ENCODE measurements around the gene CRIM1. TPM values are rescaled to one million over a fixed set of nuclear protein-coding genes. Genes with fewer than 3 reads are reported as not detected.

Gene CRIM1
- polyA plus RNA-seq, 2 of the 4 experiments (the other 2 are of a cell fraction), result 127 to 208 TPM

- Histone ChIP-seq H3K9me3 (no peaks in the 10 kb centered on the region), H3K4me3 (no peak overlapping the region), H3K4me1 (peaks cover 93% of the 10 kb centered on the region), H3K27ac (peak overlapping the region; percentile 29 to 57; a peak in 5 of 6 replicates), H3K4me2 (peak overlapping the region; percentile 51)
- TF ChIP-seq, protein P1, sequence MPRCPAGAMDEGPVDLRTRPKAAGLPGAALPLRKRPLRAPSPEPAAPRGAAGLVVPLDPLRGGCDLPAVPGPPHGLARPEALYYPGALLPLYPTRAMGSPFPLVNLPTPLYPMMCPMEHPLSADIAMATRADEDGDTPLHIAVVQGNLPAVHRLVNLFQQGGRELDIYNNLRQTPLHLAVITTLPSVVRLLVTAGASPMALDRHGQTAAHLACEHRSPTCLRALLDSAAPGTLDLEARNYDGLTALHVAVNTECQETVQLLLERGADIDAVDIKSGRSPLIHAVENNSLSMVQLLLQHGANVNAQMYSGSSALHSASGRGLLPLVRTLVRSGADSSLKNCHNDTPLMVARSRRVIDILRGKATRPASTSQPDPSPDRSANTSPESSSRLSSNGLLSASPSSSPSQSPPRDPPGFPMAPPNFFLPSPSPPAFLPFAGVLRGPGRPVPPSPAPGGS (IDR thresholded peaks at IDR 0.05), result 0 out of 3 replicates have a peak, but pooled peaks have one; percentile 44
- TF ChIP-seq TFCP2L1 (CRISPR knock-in tag; IDR thresholded peaks at IDR 0.05) (no peak), ZNF302 (CRISPR knock-in tag; IDR thresholded peaks at IDR 0.05) (no peak), RCOR1 (IDR thresholded peaks at IDR 0.05; ENCODE audit: low read depth, low read length) (no peak), ZFP36 (IDR thresholded peaks at IDR 0.05; ENCODE audit: borderline replicate concordance, partially characterized antibody) (no peak), HOXB5 (CRISPR knock-in tag; IDR thresholded peaks at IDR 0.05) (peak; percentile 47; the same call in 1 of the 2 replicates), RAD21 (conservative IDR thresholded peaks at IDR 0.05 in 1 of 2, IDR thresholded peaks at IDR 0.05 in 1 of 2) (no peak), GATA3 (IDR thresholded peaks at IDR 0.05; ENCODE audit: borderline replicate concordance) (peak; percentile 46; the same call in 1 of the 2 replicates), CHD4 (IDR thresholded peaks at IDR 0.05; ENCODE audit: borderline replicate concordance) (no peak), JUN (IDR thresholded peaks at IDR 0.05) (peak in 1 of 2 experiments; percentile 43; a peak in 2 of 5 replicates), CEBPB (IDR thresholded peaks at IDR 0.05) (peak; percentile 90 to 93), FOSL2 (IDR thresholded peaks at IDR 0.05) (no peak), FOSL2 (CRISPR knock-in tag; IDR thresholded peaks at IDR 0.05) (peak; percentile 9; the same call in 1 of the 2 replicates), HOXB13 (CRISPR knock-in tag; IDR thresholded peaks at IDR 0.05; ENCODE audit: low read depth) (no peak; the same call in 1 of the 2 replicates), HDAC2 (IDR thresholded peaks at IDR 0.05) (no peak), HEYL (CRISPR knock-in tag; IDR thresholded peaks at IDR 0.05) (no peak), CBX2 (IDR thresholded peaks at IDR 0.05; ENCODE audit: borderline replicate concordance, low read depth) (no peak), EP300 (IDR thresholded peaks at IDR 0.05) (peak in 1 of 2 experiments; percentile 30; a peak in 2 of 5 replicates), HOXA7 (CRISPR knock-in tag; IDR thresholded peaks at IDR 0.05) (0 out of 2 replicates have a peak, but pooled peaks have one; percentile 13)
- TF ChIP-seq, protein P2, sequence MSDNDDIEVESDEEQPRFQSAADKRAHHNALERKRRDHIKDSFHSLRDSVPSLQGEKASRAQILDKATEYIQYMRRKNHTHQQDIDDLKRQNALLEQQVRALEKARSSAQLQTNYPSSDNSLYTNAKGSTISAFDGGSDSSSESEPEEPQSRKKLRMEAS (IDR thresholded peaks at IDR 0.05), result peak; percentile 19; the same call in 1 of the 2 replicates
- 67% methylated on average over 11 of the region's 11 CpGs for WGBS (ENCODE audit: missing lambda C conversion rate)
- ChIA-PET POLR2A (no interaction called here), CTCF (interaction anchor here (0.9 to 2.5 kb wide), 10 partner anchors 9 to 75 kb away, joined by 3 to 18 read pairs (median 3); no protein-coding TSS in a partner anchor)
- DNase-seq (ENCODE audit: low read depth in 1 of 2, low spot score in 1 of 2) (peak in 1 of 2 experiments; percentile 76), FAIRE-seq (no peak), ATAC-seq (peak; percentile 51 to 73; a peak in 5 of 6 replicates)
These were observed 78.0 kb downstream of the CRIM1 start for GRCh38 chr2:36433311-36434217.

DNA sequence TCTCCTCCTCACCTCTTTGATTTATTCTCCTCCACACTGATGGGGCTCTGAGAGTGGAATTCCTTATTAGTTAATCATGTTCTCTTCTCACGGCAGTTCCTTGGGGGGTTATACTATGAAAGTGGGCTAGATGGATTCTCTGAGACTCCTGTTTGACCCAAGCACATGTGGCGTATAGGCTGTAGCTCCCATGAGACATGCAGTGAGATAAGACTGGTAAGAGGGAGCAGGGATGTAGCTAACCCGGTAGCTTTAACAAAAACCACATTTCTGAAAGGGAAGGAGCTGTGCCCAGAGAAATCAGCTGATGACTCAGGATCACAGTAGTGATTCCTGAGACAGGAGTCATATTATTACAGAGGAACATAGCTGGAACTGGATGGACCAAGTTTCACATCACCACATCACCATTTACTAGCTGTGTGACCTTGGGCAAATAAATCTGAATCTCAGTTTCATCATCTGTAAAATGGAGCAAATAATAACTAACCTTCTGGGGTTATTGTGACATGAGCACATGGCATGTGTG, 82.9 kb downstream of the CRIM1 start:
- Histone ChIP-seq H3K4me3 (no peak overlapping the region), H3K27ac (peak overlapping the region; percentile 67 to 80), H3K9me3 (no peaks in the 10 kb centered on the region), H3K4me1 (peaks cover 90% of the 10 kb centered on the region), H3K4me2 (peak overlapping the region; percentile 55)
- CTCF ChIA-PET, result interaction anchor here (0.8 to 5.3 kb wide), 9 partner anchors 19 to 81 kb away, joined by 3 to 36 read pairs (median 3); no protein-coding TSS in a partner anchor
- DNase-seq (ENCODE audit: low read depth in 1 of 2, low spot score in 1 of 2) (peak; percentile 73 to 84), FAIRE-seq (peak; percentile 46), ATAC-seq (peak; percentile 76 to 94)
- POLR2A ChIA-PET, result interaction anchor here (0.9 to 1.3 kb wide), 5 partner anchors 21 to 84 kb away, joined by 3 to 7 read pairs (median 4); no protein-coding TSS in a partner anchor
- WGBS (ENCODE audit: missing lambda C conversion rate), result 31% methylated on average over 3 of the region's 3 CpGs
- TF ChIP-seq JUNB (IDR thresholded peaks at IDR 0.05) (peak; percentile 71; the same call in 1 of the 2 replicates), KDM1A (IDR thresholded peaks at IDR 0.05; ENCODE audit: low read depth) (peak; percentile 90), SREBF2 (IDR thresholded peaks at IDR 0.05) (no peak), ESRRA (IDR thresholded peaks at IDR 0.05; ENCODE audit: borderline replicate concordance, low read length) (peak; percentile 100), MYC (IDR thresholded peaks at IDR 0.05; ENCODE audit: borderline replicate concordance, low read length) (no peak), HOXB13 (CRISPR knock-in tag; IDR thresholded peaks at IDR 0.05; ENCODE audit: low read depth) (0 out of 2 replicates have a peak, but pooled peaks have one; percentile 17), EHF (CRISPR knock-in tag; IDR thresholded peaks at IDR 0.05) (no peak), POLR2AphosphoS2 (conservative IDR thresholded peaks at IDR 0.05; ENCODE audit: low read length) (0 out of 2 replicates have a peak, but pooled peaks have one; percentile 47), RARB (CRISPR knock-in tag; IDR thresholded peaks at IDR 0.05) (0 out of 2 replicates have a peak, but pooled peaks have one; percentile 28), CHD2 (IDR thresholded peaks at IDR 0.05; ENCODE audit: low read length, partially characterized antibody) (no peak), CEBPB (IDR thresholded peaks at IDR 0.05) (peak; percentile 38 to 43; a peak in 2 of 4 replicates), EP300 (IDR thresholded peaks at IDR 0.05) (0 out of 5 replicates have a peak, but pooled peaks of 1 of the 2 experiments have one; percentile 17), CHD4 (IDR thresholded peaks at IDR 0.05; ENCODE audit: borderline replicate concordance) (peak; percentile 55; the same call in 1 of the 2 replicates), HOXA7 (CRISPR knock-in tag; IDR thresholded peaks at IDR 0.05) (peak; percentile 28; the same call in 1 of the 2 replicates), FOSL2 (IDR thresholded peaks at IDR 0.05) (peak; percentile 67), FOSL2 (CRISPR knock-in tag; IDR thresholded peaks at IDR 0.05) (peak; percentile 85), USF2 (IDR thresholded peaks at IDR 0.05) (no peak), TP53 (CRISPR knock-in tag; IDR thresholded peaks at IDR 0.05) (0 out of 2 replicates have a peak, but pooled peaks have one; percentile 44), GATA3 (IDR thresholded peaks at IDR 0.05; ENCODE audit: borderline replicate concordance) (peak; percentile 28; the same call in 1 of the 2 replicates)
- TF ChIP-seq, protein P2 (IDR thresholded peaks at IDR 0.05), result peak; percentile 69
